Brain pericyte (primary cell): ENCODE results near the gene FGF18.

ENCODE experiments used
- DNase-seq: peaks from one replicate; pipeline ENCODE4 v3.0.0-alpha.2; 2012; ENCODE audit warnings: low read depth, low spot score

FGF18 gene

GRCh38 chr5:171467107-171467506 is 47.7 kb downstream of the FGF18 start:
- no peak for DNase-seq

GRCh38 chr5:171469326-171469725 is 49.9 kb downstream of the FGF18 start:
- DNase-seq = no peak

GRCh38 chr5:171470420-171470819 is 51.0 kb downstream of the FGF18 start:
- DNase-seq = no peak

DNA sequence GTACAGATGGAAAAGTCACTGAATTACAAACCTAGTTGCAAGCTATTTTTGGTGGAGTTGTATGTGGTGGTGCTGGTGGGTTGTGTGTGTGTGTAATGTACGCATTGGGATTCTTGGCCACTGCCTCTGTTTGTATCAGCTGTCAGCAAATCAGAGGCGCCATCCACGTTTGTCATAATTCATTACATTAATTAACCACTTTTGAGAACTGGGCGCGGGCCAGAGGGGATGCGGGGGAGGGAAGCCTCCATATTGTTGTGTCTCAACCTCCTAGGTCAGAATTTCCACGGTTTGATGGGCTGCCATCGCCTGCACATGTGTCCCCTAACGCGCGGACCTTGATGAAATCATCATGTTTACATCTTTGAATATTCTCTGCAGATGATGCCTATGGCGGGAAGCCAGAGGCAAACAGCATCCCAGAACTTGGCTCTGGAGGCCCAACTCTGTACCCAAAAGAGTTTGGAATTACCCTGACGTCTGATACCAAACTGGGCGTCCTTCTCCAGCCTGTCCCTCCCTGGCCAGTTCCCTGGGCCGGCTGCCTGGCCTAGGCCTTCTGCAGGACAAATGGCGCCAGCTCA is 54.9 kb downstream of the FGF18 start:
- no peak for DNase-seq

GRCh38 chr5:171475596-171475995 is 56.1 kb downstream of the FGF18 start:
- DNase-seq = no peak

DNA sequence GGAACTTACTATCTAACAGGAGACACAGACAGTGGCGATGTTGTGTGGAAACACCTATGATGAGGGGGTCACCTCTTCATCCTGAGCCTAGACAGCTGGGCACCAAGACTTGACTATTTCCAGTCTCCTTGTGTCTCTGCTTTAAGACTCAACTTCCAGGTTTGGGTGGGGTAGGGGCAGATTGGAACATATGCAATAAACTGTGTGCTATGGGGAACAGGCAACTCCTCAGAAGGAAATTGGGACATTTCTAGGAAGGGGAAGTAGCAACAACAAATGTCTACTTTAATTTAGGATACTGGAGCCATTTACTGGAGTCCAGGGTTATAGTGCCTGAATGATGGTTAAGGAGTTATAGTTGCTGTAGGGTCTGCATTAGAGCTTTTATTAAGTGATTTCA is 57.3 kb downstream of the FGF18 start:
- DNase-seq = no peak

DNA sequence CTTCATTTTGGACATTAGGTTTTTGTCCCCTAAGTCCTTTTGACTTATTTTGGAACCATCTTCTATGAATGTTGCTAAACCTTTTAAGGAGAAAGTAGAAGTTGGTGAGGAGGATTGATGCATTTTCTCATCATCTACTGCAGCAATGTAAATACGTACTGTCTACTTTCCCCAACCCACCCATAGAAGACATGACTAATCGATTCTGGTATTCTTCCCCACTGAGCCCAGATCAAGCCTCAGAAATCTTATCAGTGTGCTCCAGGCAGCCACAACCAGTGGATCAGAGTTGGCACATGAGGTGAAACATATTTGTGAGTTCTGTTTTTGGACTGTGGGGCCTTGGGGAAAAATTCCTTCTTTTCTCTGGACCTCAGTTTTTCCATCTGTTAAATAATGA is 57.7 kb downstream of the FGF18 start:
- DNase-seq = no peak

- DNase-seq = no peak
Observed at GRCh38 chr5:171477666-171478065, 58.2 kb downstream of the FGF18 start.

GRCh38 chr5:171478946-171479775 is 59.7 kb downstream of the FGF18 start:
- no peak for DNase-seq

DNA sequence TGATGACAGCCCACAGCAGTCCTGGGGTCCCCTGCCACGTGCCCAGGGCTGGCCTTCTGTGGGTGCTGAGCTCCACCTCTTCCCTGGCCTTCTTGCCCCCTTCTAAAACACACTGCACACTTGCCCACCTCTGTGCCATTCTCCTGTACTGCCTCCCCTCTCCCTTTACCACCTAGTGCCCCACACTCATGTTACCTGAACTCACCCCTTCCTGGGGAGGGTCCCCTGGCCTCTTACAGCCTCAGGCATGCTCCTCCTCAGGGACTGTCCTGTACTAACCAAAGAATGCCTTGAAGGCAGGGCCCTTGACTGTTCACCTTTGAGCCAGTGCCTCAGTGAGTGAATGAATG is 60.3 kb downstream of the FGF18 start:
- no peak for DNase-seq

GRCh38 chr5:171480239-171480638 is 60.8 kb downstream of the FGF18 start:
- DNase-seq = no peak

- DNase-seq = no peak
Observed at GRCh38 chr5:171481571-171482433, 62.4 kb downstream of the FGF18 start.

- DNase-seq = no peak
Observed at GRCh38 chr5:171482434-171482730, 62.9 kb downstream of the FGF18 start.

DNA sequence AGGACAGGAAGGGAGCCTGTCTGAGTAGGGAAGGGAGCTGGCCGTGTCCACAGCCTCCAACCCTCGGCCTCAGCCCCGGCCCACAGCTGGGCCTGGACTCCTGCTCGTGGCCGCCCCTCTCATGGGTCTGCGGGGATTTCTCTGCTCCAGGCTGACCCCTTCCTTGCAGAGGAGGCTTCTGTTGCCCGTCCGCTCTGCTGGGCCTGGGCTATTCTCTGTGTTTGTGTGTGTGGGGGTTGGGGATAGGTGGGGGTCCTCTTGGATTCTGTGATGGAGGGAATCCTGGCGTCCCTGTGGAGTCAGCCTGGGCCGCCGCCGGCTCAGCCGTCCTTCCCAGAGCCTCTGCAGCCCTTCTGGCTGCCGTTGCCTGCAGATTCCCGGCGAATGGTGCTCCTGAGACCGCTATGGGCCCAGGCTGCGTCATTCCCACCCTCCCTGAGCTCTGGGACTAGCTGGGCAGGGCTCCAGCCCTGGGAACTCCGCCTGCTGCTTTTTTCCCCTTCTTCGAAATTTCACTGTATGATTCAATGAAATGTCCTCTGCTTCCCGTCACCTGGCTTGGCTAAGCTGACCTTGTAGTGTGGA is 64.2 kb downstream of the FGF18 start:
- DNase-seq = no peak

GRCh38 chr5:171484460-171484899 is 65.0 kb downstream of the FGF18 start:
- no peak for DNase-seq

- DNase-seq = no peak
Observed at GRCh38 chr5:171485668-171486067, 66.2 kb downstream of the FGF18 start.

DNA sequence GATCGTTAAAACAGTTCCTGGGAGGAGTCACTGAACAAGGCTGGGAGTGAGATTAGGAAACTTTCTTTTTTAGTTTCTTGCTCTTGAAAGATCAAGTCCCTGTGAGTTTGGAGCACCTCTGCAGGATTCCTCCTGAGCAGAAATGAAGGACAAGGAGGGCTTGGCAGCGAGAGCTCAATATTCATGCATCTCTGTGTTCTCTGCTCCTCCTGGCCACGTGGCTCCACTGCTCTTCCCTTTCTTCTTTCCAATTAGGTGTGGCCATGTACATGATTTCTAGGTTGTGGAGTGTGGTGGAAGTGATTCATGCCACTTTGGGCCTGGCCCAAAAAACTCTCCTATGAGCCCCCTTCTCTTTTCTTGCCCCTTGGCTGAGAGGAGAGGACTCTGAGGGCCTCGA is 67.2 kb downstream of the FGF18 start:
- no peak for DNase-seq

DNA sequence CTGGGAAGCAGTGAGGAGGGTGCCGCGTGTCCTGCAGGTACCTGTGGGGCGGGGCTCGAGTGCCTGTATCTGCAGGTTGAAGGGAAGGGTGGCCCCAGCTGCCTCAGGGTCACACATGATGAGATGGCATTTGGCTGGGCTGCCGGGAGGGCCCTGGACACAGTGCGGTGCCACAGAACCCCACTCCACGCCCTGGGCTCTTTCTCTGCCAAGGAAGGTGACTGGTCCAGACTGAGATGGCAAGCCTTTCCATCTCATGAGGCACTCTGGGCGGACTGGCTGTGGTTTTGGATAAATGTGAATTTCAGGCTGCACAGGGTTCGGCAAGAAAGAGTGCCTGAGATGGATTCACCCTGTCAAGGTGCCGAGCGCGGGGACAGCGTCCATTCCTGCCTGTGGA is 69.4 kb downstream of the FGF18 start:
- no peak for DNase-seq

GRCh38 chr5:171492781-171493180 is 73.3 kb downstream of the FGF18 start:
- no peak for DNase-seq

GRCh38 chr5:171493646-171494393 is 74.4 kb downstream of the FGF18 start:
- no peak for DNase-seq

DNA sequence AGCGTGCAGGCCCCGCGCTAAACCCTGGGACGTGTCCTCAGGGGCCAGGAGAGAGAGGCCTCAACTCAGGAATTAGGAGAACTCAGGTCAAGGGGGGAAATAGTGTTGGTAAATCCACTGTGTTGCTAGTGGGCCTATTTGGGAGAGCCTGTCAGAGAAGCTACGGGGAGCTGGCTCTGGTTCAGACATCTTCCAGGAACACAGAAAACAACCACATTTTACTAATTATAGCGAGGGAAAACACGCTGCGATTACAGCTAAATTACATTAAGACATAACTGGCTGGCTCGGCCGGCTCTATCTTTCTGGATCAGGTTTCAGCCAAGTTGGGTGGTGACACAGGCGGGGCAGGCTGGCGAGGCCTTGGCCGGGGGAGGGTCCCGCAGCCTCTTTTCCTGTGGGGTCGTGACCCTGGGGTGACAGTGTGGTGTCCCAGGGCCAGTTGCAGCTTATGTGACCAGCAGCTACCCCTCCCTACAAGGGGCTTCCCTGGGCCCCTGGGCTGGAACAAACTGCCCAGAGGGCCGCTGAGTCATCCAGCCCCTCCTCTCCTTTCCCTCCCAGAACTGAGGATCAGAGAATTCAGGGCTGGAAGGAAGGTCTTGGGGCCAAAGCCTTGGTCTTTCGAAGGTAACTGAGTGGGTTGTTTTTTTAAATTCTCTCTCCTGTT is 75.1 kb downstream of the FGF18 start:
- peak; percentile 60 for DNase-seq
